HAP-1 (cell line): Measurements from ENCODE around the gene LAMTOR5.
"Not testable (repeated sequence)": the region's sequence is repeated elsewhere in the genome, so short reads cannot be mapped to it uniquely, and the experiment has no call there.

Experiments
- DNase-seq, 2 experiments: peaks; one replicate each; pipeline ENCODE4 v3.0.0-alpha.2; 2016 to 2020; ENCODE audit warnings: low spot score in 2 of 2
- H3K27me3 ChIP-seq: fragments of 250-450 bp; sonication (Bioruptor Pico); 2 replicates; pipeline ENCODE4 v1.5.1; 2020; ENCODE audit warnings: low read depth, mild to moderate bottlenecking, moderate library complexity
- H3K36me3 ChIP-seq: fragments of 250-450 bp; sonication (Bioruptor Pico); replicated peaks from 2 replicates; pipeline ENCODE4 v1.5.1; 2020; ENCODE audit warnings: mild to moderate bottlenecking
- H3K4me1 ChIP-seq: fragments of 250-450 bp; sonication (Bioruptor Pico); 2 replicates; pipeline ENCODE4 v1.5.1; 2020; ENCODE audit warnings: mild to moderate bottlenecking
- H3K4me3 ChIP-seq: fragments of 250-450 bp; sonication (Bioruptor Pico); 2 replicates; pipeline ENCODE4 v1.5.1; 2020; ENCODE audit warnings: mild to moderate bottlenecking, moderate library complexity
- H3K9me3 ChIP-seq: fragments of 250-450 bp; sonication (Bioruptor Pico); 2 replicates; pipeline ENCODE4 v1.5.1; 2020; ENCODE audit warnings: mild to moderate bottlenecking, moderate library complexity
- in situ Hi-C: fragments of 300-500 bp; cut with MboI; formaldehyde crosslinking; loops from 3 replicates; pipeline ENCODE4 v1.14.3; 2020; ENCODE audit warnings: low sequenced_read_pairs, inconsistent platforms, mixed read lengths

LAMTOR5 gene

DNA sequence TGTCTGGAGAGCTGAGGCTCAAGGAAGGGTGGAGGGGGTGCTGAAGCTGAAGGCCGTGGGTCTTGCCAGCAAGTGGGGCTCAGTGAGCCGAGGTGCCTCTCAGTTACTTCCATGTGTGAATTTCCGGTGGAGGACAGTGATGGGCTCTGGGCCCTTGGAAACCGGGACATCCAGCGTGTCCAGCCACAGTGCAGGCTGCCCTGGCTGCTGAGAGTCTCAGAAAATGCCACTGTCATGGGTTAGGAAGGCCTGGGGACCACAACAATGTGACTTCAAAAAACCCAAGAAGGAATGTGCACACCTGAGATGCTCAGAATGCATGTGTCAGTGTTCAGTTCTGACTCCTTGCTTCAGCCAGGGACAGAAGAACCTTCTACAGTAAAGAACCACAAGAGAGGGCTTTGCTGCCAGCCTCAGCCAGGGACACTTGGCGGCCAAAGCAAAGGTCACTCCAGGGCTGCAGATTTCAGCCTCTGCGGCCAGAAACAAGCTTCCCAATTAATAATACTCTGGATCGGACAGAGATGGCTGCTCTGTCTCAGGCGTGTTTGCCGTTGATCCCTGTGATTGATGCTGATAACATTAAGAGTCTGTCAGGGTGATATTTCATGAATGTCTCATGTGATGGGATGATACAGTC lies 12.6 kb upstream of the LAMTOR5 start:
- H3K9me3 ChIP-seq: no peaks in the 10 kb centered on the region
- in situ Hi-C loops: no loop called here
- H3K4me3 ChIP-seq: no peak overlapping the region
- DNase-seq: no peak
- peaks cover 2% of the 10 kb centered on the region; the same call in 1 of the 2 replicates for H3K27me3 ChIP-seq
- peaks cover 2% of the 10 kb centered on the region; the same call in 1 of the 2 replicates for H3K4me1 ChIP-seq
- no peaks in the 10 kb centered on the region for H3K36me3 ChIP-seq

DNA sequence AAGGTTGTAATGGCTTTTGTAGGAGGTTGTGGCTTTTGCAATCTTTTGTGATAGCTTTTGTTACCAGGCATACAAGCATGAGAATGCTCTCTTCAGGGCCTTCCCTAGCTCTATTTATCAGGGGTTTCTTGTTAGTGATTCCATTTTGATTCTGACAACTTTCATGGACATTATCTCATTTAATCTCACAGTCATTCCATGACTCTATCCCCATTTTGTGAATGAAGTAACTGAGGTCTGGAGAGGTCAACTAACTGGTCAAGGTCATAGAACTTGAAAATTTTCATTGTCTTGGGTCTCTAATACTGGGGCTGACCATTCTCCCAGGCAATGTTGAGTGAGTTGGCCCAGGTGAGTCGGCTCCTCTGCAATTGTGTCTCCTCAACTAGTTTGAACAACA lies 11.2 kb upstream of the LAMTOR5 start:
- Histone ChIP-seq H3K4me3 (no peak overlapping the region), H3K4me1 (peaks cover 2% of the 10 kb centered on the region; the same call in 1 of the 2 replicates), H3K9me3 (no peaks in the 10 kb centered on the region), H3K27me3 (peaks cover 2% of the 10 kb centered on the region; the same call in 1 of the 2 replicates), H3K36me3 (no peaks in the 10 kb centered on the region)
- DNase-seq: peak in 1 of 2 experiments; percentile 14
- in situ Hi-C loops: no loop called here

DNA sequence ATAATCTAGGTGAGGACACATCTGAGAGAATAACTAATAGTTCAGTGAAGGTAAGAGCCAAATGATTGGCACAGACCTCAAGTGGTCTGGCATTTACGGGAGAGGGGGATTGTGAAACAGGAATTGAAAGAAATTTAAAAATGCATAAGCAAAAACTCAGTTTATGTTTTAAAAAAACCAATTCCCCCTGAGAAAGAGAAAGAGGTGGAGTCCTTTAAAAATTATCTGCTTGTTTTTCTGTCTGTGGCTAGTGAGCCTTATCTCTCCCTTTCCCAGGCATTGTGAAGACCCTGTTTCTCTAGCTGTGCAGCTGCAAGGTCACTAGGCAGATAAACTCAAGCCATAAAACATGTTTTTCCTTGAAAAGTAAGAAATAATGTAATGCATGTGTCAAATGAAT lies 5.6 kb upstream of the LAMTOR5 start:
- in situ Hi-C loops, DNase-seq, H3K36me3 ChIP-seq, H3K27me3 ChIP-seq, H3K9me3 ChIP-seq, H3K4me1 ChIP-seq, H3K4me3 ChIP-seq: not testable (repeated sequence)

DNA sequence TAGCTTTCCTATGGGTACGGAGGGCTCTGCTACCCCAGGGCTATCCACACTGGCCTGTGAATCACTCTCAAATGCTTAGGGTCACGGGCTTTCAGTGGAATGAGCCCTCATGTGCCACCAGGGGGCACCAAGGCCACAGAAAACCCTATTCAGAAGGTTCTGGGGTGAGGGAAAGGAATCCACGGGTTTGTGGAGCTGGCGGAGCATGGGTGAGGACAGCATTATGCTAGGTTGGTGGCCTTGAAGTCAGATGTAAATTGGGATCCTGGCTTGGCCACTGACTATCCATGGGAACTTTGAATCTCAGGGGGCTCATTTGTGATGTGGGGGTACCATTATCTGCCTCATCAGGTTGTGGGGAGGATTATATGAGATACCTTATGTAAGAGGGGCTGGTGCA lies 5.1 kb upstream of the LAMTOR5 start:
- in situ Hi-C loops: no loop called here
- Histone ChIP-seq H3K4me1 (peaks cover 7% of the 10 kb centered on the region), H3K4me3 (no peak overlapping the region), H3K36me3 (no peaks in the 10 kb centered on the region), H3K27me3 (no peaks in the 10 kb centered on the region), H3K9me3 (no peaks in the 10 kb centered on the region)
- peak; percentile 29 to 69 for DNase-seq

DNA sequence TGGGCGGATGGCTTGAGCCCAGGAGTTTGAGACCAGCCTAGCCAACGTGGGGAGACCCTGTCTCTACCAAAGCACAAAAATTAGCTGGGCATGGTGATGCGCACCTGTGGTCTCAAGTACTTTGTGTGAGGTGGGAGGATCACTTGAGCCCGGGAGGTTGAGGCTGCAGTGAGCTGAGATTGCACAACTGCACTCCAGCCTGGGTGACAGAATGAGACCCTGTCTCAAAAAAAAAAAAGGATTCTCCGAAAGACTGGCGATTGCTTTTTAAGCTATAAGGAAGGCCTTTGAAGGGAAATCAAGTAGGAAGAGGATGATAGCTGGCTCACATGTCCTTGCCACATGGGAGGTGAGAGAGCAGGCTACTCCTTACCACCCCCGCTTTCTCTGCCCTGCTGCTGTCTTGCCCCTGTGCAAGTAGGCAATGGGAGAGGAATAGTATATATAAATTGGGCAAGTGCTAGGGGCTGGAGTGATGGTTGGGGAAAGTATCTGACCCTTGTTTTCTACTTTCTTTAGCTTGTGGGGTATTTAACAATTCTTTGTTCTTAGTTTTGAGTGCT lies 3.8 kb upstream of the LAMTOR5 start:
- no peaks in the 10 kb centered on the region for H3K27me3 ChIP-seq
- H3K4me1 ChIP-seq: peaks cover 8% of the 10 kb centered on the region
- no peak for DNase-seq
- H3K36me3 ChIP-seq: no peaks in the 10 kb centered on the region
- no peak overlapping the region for H3K4me3 ChIP-seq
- no peaks in the 10 kb centered on the region for H3K9me3 ChIP-seq
- in situ Hi-C loops: no loop called here

DNA sequence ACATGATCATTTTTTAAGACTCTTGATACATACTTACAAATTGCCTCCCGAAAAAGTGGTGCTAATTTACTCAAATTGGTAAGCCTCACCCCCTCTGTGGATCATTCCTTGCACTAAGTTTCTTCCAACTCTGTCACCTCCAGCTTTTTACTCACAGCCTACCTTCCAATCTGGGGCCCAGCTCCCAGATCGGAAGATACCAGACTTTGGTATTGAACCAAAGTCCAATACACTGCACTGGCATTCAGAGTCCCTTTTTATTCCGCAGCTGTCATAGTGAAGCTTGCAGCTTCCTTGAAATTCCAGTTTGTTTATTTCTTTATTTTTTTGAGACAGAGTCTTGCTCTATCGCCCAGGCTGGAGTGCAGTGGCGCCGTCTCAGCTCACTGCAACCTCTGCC lies 1.8 kb upstream of the LAMTOR5 start:
- in situ Hi-C loops: no loop called here
- Histone ChIP-seq H3K27me3 (no peaks in the 10 kb centered on the region), H3K4me1 (peaks cover 11% of the 10 kb centered on the region)

DNA sequence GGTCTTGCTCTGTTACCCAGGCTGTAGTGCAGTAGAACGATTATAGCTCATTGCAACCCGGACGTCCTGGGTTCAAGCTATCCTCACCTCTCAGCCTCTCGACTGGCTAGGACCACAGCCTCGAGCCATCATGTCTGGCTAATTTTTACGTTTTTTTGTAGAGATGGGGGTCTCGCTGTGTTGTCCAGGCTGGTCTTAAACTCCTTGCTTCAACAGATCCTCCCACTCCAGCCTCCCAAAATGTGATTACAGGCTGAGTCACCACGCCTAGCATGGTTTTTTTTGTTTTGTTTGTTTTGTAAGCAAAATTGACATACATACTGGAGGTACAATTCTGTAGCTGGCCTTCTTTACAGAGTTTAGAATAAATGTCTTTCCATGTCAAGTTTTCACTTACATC lies 994 bp upstream of the LAMTOR5 start:
- Histone ChIP-seq H3K9me3 (no peaks in the 10 kb centered on the region), H3K36me3 (peaks cover 19% of the 10 kb centered on the region), H3K4me3 (peak overlapping the region; percentile 82), H3K4me1 (peaks cover 11% of the 10 kb centered on the region), H3K27me3 (no peaks in the 10 kb centered on the region)
- DNase-seq: no peak
- in situ Hi-C loops: no loop called here

More for the DNA sequence above, 1.8 kb upstream of the LAMTOR5 start:
- Histone ChIP-seq H3K4me3 (no peak overlapping the region), H3K9me3 (no peaks in the 10 kb centered on the region), H3K36me3 (peaks cover 12% of the 10 kb centered on the region)
- no peak for DNase-seq

DNA sequence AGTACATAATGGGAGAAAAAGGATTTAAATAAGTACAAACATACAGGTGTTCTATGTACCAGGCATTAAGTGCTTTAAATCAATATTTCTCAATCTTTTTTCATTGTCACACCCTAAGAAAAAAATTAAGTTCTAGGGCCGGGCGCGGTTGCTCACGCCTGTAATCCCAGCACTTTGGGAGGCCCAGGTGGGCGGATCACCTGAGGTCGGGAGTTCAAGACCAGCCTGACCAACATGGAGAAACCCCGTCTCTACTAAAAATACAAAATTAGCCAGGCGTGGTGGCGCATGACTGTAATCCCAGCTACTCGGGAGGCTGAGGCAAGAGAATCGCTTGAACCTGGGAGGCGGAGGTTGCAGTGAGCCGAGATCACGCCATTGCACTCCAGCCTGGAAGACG lies 1.1 kb downstream of the LAMTOR5 start:
- DNase-seq, H3K27me3 ChIP-seq, in situ Hi-C loops, H3K9me3 ChIP-seq: not testable (repeated sequence)
- Histone ChIP-seq H3K4me3 (peak overlapping the region; percentile 82), H3K36me3 (peaks cover 40% of the 10 kb centered on the region), H3K4me1 (peaks cover 11% of the 10 kb centered on the region)

DNA sequence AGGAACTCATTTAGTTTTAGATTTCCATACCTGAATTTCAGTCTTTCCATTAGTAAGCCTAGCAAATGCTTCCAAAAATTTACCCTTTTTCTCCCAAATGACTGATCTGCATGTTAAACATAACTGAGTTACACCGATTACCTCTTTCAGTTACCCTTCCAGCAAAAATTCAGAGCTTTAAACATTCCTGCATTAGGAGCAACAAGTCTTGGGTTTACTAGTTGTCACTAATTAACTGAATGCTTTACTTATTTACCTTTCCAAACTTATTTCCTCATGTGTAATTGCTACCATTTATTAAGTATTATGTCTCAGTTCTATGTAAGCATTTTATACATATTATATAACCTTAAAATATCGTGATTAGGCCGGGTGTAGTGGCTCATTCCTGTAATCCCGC lies 3.1 kb downstream of the LAMTOR5 start:
- H3K36me3 ChIP-seq: peaks cover 53% of the 10 kb centered on the region
- no peak overlapping the region for H3K4me3 ChIP-seq
- in situ Hi-C loops: no loop called here
- DNase-seq: no peak
- no peaks in the 10 kb centered on the region for H3K9me3 ChIP-seq
- H3K4me1 ChIP-seq: peaks cover 11% of the 10 kb centered on the region
- H3K27me3 ChIP-seq: no peaks in the 10 kb centered on the region

DNA sequence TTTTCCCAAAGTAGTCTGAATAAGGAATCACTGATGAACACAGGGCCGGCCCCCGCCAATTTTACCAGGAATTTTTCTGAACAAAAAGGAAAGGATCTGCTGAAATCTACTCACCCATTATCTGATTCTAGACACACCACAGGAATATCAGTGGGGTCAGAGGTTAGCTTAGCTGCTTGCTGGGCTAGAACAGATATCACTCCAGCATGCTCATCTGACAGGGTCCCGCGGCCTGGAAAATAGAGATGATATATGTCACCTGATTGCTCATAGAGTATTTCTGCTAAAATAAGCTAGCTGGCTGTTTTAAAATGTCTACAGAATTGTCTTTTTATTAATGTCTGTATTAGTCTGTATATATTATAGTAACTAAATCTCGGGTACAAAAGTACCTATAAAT lies 3.7 kb downstream of the LAMTOR5 start:
- H3K4me3 ChIP-seq: no peak overlapping the region
- no peaks in the 10 kb centered on the region for H3K27me3 ChIP-seq
- no peak for DNase-seq
- peaks cover 11% of the 10 kb centered on the region for H3K4me1 ChIP-seq
- no peaks in the 10 kb centered on the region for H3K9me3 ChIP-seq
- peaks cover 53% of the 10 kb centered on the region for H3K36me3 ChIP-seq
- in situ Hi-C loops: no loop called here

DNA sequence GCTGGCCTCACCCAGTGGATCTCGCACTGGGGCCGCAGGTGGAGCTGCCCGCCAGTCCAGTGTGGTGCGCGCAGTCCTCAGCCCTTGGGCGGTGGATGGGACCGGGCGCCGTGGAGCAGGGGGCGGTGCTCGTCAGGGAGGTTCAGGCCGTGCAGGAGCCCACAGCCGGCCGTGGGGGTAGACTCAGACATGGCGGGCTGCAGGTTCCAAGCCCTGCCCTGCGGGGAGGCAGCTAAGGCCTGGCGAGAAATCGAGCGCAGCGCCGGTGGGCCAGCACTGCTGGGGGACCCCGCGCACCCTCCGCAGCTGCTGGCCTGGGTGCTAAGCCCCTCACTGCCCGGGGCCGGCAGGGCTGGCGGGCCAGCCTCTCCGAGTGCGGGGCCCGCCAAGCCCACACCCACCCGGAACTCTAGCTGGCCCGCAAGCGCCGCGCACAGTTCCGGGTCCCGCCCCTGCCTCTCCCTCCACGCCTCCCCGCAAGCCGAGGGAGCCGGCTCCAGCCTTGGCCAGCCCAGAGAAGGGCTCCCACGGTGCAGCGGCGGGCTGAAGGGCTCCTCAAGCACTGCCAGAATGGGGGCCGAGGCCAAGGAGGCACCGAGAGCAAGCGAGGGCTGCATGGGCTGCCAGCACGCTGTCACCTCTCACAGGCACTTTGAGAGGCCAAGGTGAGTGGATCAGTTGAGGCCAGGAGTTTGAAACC lies 11.1 kb downstream of the LAMTOR5 start:
- in situ Hi-C loops, H3K27me3 ChIP-seq, H3K4me1 ChIP-seq, H3K4me3 ChIP-seq, DNase-seq, H3K9me3 ChIP-seq: not testable (repeated sequence)
- peaks cover 20% of the 10 kb centered on the region for H3K36me3 ChIP-seq

DNA sequence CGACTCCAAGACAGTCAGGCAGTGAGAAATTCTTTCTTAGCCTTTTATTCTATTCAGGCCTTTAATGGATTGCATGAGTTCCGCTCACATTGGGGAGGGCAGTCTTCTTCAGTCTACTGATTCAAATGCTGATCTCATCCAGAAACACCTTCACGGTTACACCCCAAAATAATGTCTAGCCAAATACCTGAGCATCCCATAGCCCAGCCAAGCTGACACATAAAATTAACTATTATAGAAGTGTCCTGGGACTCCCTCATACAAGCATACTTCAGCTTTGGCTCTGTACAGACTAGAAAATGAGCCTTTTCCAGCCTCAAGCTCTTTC lies 13.0 kb downstream of the LAMTOR5 start:
- no peak overlapping the region for H3K4me3 ChIP-seq
- peaks cover 8% of the 10 kb centered on the region for H3K36me3 ChIP-seq
- H3K27me3 ChIP-seq: no peaks in the 10 kb centered on the region
- H3K4me1 ChIP-seq: no peaks in the 10 kb centered on the region
- in situ Hi-C loops: no loop called here
- DNase-seq: no peak
- no peaks in the 10 kb centered on the region for H3K9me3 ChIP-seq

DNA sequence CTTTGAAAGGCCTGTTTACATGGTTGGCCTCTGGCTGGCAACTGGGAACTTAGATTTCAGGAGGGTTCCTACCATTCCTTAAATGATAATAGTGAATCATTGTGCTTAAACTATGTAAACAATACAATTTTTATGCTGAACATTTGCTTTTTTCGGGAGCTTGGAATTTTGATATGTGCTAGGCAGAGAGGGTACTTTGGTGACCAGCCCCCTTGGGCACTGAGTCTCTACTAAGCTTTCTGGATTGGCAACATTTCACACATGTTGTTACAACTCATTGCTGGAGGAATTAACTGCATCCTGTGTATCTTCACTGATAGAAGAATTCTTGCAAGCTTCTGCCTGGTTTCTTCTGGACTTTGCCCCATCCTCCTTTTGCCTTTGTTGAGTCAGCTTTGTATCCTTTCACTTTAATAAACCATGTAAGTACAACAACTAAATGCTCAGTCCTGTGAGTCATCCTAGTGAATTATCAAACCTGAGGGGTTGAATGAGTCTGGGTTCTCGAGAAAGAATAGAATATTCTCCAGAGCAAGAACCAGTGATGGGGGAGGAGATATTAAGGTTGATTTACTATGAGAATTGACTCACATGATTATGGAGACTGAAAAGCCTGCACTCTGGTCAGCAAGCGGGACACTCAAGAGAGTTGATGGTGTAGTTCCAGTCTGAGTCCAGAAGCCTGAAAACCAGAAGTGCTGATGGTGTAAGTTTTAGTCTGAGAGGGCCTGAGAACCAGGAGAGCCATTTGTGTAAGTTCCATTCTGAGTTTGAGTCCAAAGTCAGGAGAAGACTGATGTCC lies 13.6 kb downstream of the LAMTOR5 start:
- DNase-seq: no peak

DNA sequence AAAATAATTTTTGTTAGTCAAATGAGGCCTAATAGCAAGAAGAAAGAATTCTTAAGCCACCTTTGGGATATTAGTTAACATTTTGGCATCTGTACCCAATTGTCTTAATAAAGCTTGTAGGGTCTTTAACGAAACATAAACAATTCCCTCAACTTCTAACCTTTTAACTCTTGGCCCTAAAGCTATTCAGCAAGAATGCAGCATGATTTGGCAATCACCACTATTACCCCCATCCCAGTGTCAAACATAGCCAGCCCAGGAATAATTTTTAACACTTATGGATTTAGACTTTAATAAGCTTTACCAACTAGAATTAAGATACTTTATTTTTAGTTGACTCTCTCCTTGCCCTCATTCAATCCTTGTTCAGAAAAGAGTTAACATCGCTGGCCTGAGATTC lies 14.2 kb downstream of the LAMTOR5 start:
- in situ Hi-C loops: no loop called here
- Histone ChIP-seq H3K4me3 (no peak overlapping the region), H3K27me3 (no peaks in the 10 kb centered on the region), H3K9me3 (no peaks in the 10 kb centered on the region), H3K4me1 (no peaks in the 10 kb centered on the region), H3K36me3 (peaks cover 8% of the 10 kb centered on the region)
- no peak for DNase-seq

More for the DNA sequence above, 13.6 kb downstream of the LAMTOR5 start:
- Histone ChIP-seq H3K4me1 (no peaks in the 10 kb centered on the region), H3K27me3 (no peaks in the 10 kb centered on the region), H3K36me3 (peaks cover 8% of the 10 kb centered on the region), H3K4me3 (no peak overlapping the region), H3K9me3 (no peaks in the 10 kb centered on the region)
- in situ Hi-C loops: no loop called here
